ENCODE results near the gene PPM1H. TPM values are rescaled to one million over a fixed set of nuclear protein-coding genes. Genes with fewer than 3 reads are reported as not detected.

The PPM1H gene
- total RNA-seq, 1 donor from 2014 or later: 0.49 TPM

- H3K4me3 ChIP-seq: no peak overlapping the region
- no peaks in the 10 kb centered on the region for H3K36me3 ChIP-seq
- H3K27me3 ChIP-seq: no peaks in the 10 kb centered on the region
- H3K9me3 ChIP-seq: no peaks in the 10 kb centered on the region
- TF ChIP-seq CTCF (IDR thresholded peaks at IDR 0.05) (no peak), POLR2A (IDR thresholded peaks at IDR 0.05) (no peak), POLR2AphosphoS5 (IDR thresholded peaks at IDR 0.05; ENCODE audit: insufficient read depth in 1 of 2, low read depth in 1 of 2) (no peak)
- intact Hi-C loops (cut with DNase I): no loop called here
- H3K27ac ChIP-seq: no peak overlapping the region
- DNase-seq (ENCODE audit: extremely low spot score in 2 of 2): no peak
- no peaks in the 10 kb centered on the region for H3K4me1 ChIP-seq
Observed at GRCh38 chr12:62854024-62854423, 80.9 kb downstream of the PPM1H start.

- H3K27me3 ChIP-seq: no peaks in the 10 kb centered on the region
- no peaks in the 10 kb centered on the region for H3K36me3 ChIP-seq
- no peaks in the 10 kb centered on the region for H3K4me1 ChIP-seq
- TF ChIP-seq POLR2AphosphoS5 (IDR thresholded peaks at IDR 0.05; ENCODE audit: insufficient read depth in 1 of 2, low read depth in 1 of 2): no peak
- H3K9me3 ChIP-seq: no peaks in the 10 kb centered on the region
- H3K27ac ChIP-seq: no peak overlapping the region
- H3K4me3 ChIP-seq: no peak overlapping the region
- intact Hi-C loops (cut with DNase I): no loop called here
- DNase-seq (ENCODE audit: extremely low spot score in 2 of 2): no peak
Observed at GRCh38 chr12:62849398-62849797, 85.6 kb downstream of the PPM1H start.

- Histone ChIP-seq H3K27ac (no peak overlapping the region), H3K36me3 (no peaks in the 10 kb centered on the region), H3K9me3 (no peaks in the 10 kb centered on the region), H3K4me3 (no peak overlapping the region), H3K4me1 (no peaks in the 10 kb centered on the region), H3K27me3 (no peaks in the 10 kb centered on the region)
- no peak for DNase-seq (ENCODE audit: extremely low spot score in 2 of 2)
- TF ChIP-seq POLR2AphosphoS5 (IDR thresholded peaks at IDR 0.05; ENCODE audit: insufficient read depth in 1 of 2, low read depth in 1 of 2): no peak
- TF ChIP-seq CTCF (IDR thresholded peaks at IDR 0.05): no peak
- no peak for TF ChIP-seq POLR2A (IDR thresholded peaks at IDR 0.05)
- intact Hi-C loops (cut with DNase I): no loop called here
Observed at GRCh38 chr12:62848418-62848817, 86.5 kb downstream of the PPM1H start.

GRCh38 chr12:62847709-62848108 is 87.2 kb downstream of the PPM1H start:
- Histone ChIP-seq H3K36me3 (no peaks in the 10 kb centered on the region), H3K27ac (no peak overlapping the region), H3K27me3 (no peaks in the 10 kb centered on the region), H3K4me3 (no peak overlapping the region), H3K4me1 (no peaks in the 10 kb centered on the region), H3K9me3 (no peaks in the 10 kb centered on the region)
- TF ChIP-seq POLR2AphosphoS5 (IDR thresholded peaks at IDR 0.05; ENCODE audit: insufficient read depth in 1 of 2, low read depth in 1 of 2) (no peak), POLR2A (IDR thresholded peaks at IDR 0.05) (no peak), CTCF (IDR thresholded peaks at IDR 0.05) (no peak)
- intact Hi-C loops (cut with DNase I): no loop called here
- DNase-seq (ENCODE audit: extremely low spot score in 2 of 2): no peak

GRCh38 chr12:62846491-62846890 is 88.5 kb downstream of the PPM1H start:
- no peak overlapping the region for H3K27ac ChIP-seq
- no peak overlapping the region for H3K4me3 ChIP-seq
- H3K27me3 ChIP-seq: no peaks in the 10 kb centered on the region
- intact Hi-C loops (cut with DNase I): no loop called here
- no peaks in the 10 kb centered on the region for H3K36me3 ChIP-seq
- H3K9me3 ChIP-seq: no peaks in the 10 kb centered on the region
- no peak for DNase-seq (ENCODE audit: extremely low spot score in 2 of 2)
- no peak for TF ChIP-seq CTCF (IDR thresholded peaks at IDR 0.05)
- no peak for TF ChIP-seq POLR2A (IDR thresholded peaks at IDR 0.05)
- no peak for TF ChIP-seq POLR2AphosphoS5 (IDR thresholded peaks at IDR 0.05; ENCODE audit: insufficient read depth in 1 of 2, low read depth in 1 of 2)
- H3K4me1 ChIP-seq: no peaks in the 10 kb centered on the region

- Histone ChIP-seq H3K4me3 (no peak overlapping the region), H3K9me3 (no peaks in the 10 kb centered on the region), H3K27ac (no peak overlapping the region), H3K36me3 (no peaks in the 10 kb centered on the region), H3K27me3 (no peaks in the 10 kb centered on the region), H3K4me1 (no peaks in the 10 kb centered on the region)
- intact Hi-C loops (cut with DNase I): no loop called here
- DNase-seq (ENCODE audit: extremely low spot score in 2 of 2): no peak
- no peak for TF ChIP-seq POLR2A (IDR thresholded peaks at IDR 0.05)
- no peak for TF ChIP-seq POLR2AphosphoS5 (IDR thresholded peaks at IDR 0.05; ENCODE audit: insufficient read depth in 1 of 2, low read depth in 1 of 2)
- TF ChIP-seq CTCF (IDR thresholded peaks at IDR 0.05): no peak
Observed at GRCh38 chr12:62844915-62845314, 90.0 kb downstream of the PPM1H start.

Measured in vagina (tissue), 2 donors.